ENCODE data around the gene NMNAT1. TPM values are rescaled to one million over a fixed set of nuclear protein-coding genes. Genes with fewer than 3 reads are reported as not detected.

NMNAT1 gene
- 11.5 TPM in 2 replicates for total RNA-seq

GRCh38 chr1:9942939-9943788 lies at the start of gene NMNAT1, which contains the start of gene LZIC:
Gene NMNAT1 (plus strand): TSS chr1:9943475. CDS start chr1:9972074, 28,599 bp downstream.
Gene LZIC (minus strand): TSS chr1:9943391. CDS start chr1:9936619, 6,772 bp downstream.

DNA sequence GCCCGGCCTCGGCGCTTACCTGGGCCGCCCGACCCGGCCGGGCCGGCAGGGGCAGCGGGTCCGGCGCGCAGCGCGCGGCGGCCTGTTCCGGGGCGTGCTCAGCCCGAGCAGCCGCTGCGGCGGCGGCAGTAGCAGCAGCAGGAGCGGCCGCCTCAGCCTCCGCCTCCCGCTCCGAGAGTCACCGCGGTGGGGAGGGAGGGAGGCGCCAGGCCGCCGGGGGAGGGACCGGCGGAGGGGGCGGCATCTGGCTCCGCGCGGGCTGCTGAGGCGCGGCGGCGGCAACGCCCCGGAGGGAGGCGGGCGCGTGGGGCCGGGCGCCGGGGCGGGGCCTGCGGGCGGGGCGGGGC lies 33.2 kb upstream of the NMNAT1 start, which contains the start of gene CTNNBIP1:
Gene CTNNBIP1, minus strand, starts transcription at position 194 of the 347 bp plus-strand sequence. CDS start 38,205 bp downstream, outside the sequence.

DNA sequence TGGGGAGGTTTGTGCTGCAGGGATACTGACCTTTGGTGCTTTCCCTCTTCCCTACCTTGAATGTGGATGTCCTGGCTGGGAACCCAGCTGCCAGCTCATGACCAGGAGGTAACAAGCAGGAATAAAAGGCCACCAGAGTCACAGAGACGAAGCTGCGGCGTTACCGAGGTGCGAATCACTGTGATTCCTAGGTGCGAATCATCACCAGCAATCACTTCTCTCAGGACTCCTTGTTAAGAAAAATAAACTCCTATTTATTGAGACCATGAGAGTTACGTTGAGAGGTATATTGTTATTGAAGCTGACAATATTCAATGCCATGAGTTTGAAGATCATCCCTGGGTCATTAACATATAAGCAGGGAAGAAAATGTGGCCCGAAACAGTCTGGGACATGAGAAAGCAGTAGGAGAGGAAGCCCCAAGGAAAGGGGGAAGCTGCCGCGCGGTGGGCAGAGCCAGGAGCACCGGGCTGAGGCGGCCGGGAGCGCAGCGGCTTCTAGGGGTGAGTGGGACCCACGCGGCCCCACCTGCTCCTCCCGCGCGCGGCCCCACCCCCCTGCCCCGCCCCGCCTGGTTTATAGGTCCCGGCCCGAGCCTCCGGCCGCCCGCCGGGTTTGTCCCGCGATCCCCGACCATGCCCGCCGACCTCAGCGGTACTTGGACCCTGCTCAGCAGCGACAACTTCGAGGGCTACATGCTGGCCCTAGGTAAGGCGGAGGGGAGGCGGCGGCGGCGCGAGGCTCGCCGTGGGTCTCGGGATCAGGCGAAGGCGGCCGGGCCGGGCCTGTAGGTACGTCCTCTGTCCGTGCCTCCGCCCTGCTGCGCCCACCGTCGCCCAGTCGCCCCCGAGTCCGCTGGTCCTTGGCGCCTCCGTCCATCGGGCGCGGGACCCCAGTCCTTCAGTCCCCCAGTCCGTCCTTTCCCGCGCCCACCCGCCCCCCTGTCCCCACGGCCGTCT lies 53.6 kb downstream of the NMNAT1 start, which contains the start of gene RBP7:
Gene RBP7, plus strand, starts transcription at position 605 of the 959 bp plus-strand sequence. Its CDS starts 31 bp downstream, at position 636.

GRCh38 chr1:10032590-10033358 lies 89.5 kb downstream of the NMNAT1 start, which contains the start of gene UBE4B:
Gene UBE4B (plus strand): TSS chr1:10032958. CDS start chr1:10033671, 713 bp downstream.

Small RNA genes within 50 kb of the gene (small RNA-seq; reads per million reads assigned to genes)
- not detected for gene MIR5697

Other genes with a start within 250 kb of the NMNAT1 start
- 84.6 and 89.6 TPM in 2 replicates for gene CLSTN1, start 119.5 kb upstream of the NMNAT1 start, total RNA-seq
- 25.0 and 27.8 TPM in 2 replicates for gene CTNNBIP1, start 33.2 kb upstream of the NMNAT1 start, total RNA-seq
- 32.8 TPM in 2 replicates for gene LZIC, start 84 bp upstream of the NMNAT1 start, total RNA-seq
- gene RBP7, start 53.8 kb downstream of the NMNAT1 start, total RNA-seq, result not detected in 2 replicates
- gene UBE4B, start 89.5 kb downstream of the NMNAT1 start, total RNA-seq, result 55.2 and 57.4 TPM in 2 replicates